ENCODE results near the gene HEBP2. TPM values are rescaled to one million over a fixed set of nuclear protein-coding genes. Genes with fewer than 3 reads are reported as not detected.

Gene HEBP2
- total RNA-seq, 1 donor from 2014 or later: 18.9 TPM

GRCh38 chr6:138432063-138432356 lies 28.0 kb downstream of the HEBP2 start:
- DNase-seq (ENCODE audit: low spot score): no peak
- Mint-ChIP-seq H3K27ac (no peak overlapping the region), H3K27me3 (ENCODE audit: insufficient read depth) (peaks cover 1% of the 10 kb centered on the region), H3K9me3 (no peaks in the 10 kb centered on the region), H3K4me3 (no peak overlapping the region), H3K36me3 (ENCODE audit: low read depth) (no peaks in the 10 kb centered on the region), H3K4me1 (ENCODE audit: low read depth) (peaks cover 5% of the 10 kb centered on the region)
- intact Hi-C loops (cut with micrococcal nuclease): no loop called here

DNA sequence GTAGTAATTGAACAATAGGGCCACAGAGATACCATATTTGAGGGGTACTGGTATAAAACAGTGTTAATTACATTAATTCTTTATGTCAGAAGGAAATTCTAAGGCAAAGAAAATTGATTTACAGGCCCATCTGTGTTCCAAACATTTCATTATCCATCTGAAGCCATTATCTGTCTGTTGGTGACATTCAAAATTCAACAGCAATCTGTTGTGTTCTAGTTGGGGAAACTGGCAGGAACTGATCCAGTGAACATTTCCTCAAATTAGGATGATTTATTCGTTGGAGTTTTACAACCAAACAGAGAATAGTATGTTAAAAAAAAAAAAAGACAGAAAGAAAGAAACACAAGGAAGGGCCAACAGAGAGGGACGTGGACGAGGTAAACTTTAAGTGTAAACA lies 30.1 kb downstream of the HEBP2 start:
- peaks cover 4% of the 10 kb centered on the region for H3K4me1 Mint-ChIP-seq (ENCODE audit: low read depth)
- no peak overlapping the region for H3K4me3 Mint-ChIP-seq
- intact Hi-C loops (cut with micrococcal nuclease): no loop called here
- no peak for DNase-seq (ENCODE audit: low spot score)
- peaks cover 1% of the 10 kb centered on the region for H3K27me3 Mint-ChIP-seq (ENCODE audit: insufficient read depth)
- H3K36me3 Mint-ChIP-seq (ENCODE audit: low read depth): no peaks in the 10 kb centered on the region
- H3K9me3 Mint-ChIP-seq: no peaks in the 10 kb centered on the region
- no peak overlapping the region for H3K27ac Mint-ChIP-seq

GRCh38 chr6:138434925-138435324 lies 30.9 kb downstream of the HEBP2 start:
- peaks cover 1% of the 10 kb centered on the region for H3K27me3 Mint-ChIP-seq (ENCODE audit: insufficient read depth)
- intact Hi-C loops (cut with micrococcal nuclease): no loop called here
- no peaks in the 10 kb centered on the region for H3K36me3 Mint-ChIP-seq (ENCODE audit: low read depth)
- DNase-seq (ENCODE audit: low spot score): no peak
- no peak overlapping the region for H3K4me3 Mint-ChIP-seq
- H3K9me3 Mint-ChIP-seq: no peaks in the 10 kb centered on the region
- H3K4me1 Mint-ChIP-seq (ENCODE audit: low read depth): no peaks in the 10 kb centered on the region
- H3K27ac Mint-ChIP-seq: no peak overlapping the region

- DNase-seq (ENCODE audit: low spot score): no peak
- H3K27ac Mint-ChIP-seq: no peak overlapping the region
- H3K4me1 Mint-ChIP-seq (ENCODE audit: low read depth): no peaks in the 10 kb centered on the region
- no peak overlapping the region for H3K4me3 Mint-ChIP-seq
- H3K27me3 Mint-ChIP-seq (ENCODE audit: insufficient read depth): no peaks in the 10 kb centered on the region
- intact Hi-C loops (cut with micrococcal nuclease): no loop called here
- no peaks in the 10 kb centered on the region for H3K9me3 Mint-ChIP-seq
- H3K36me3 Mint-ChIP-seq (ENCODE audit: low read depth): no peaks in the 10 kb centered on the region
Observed at GRCh38 chr6:138439546-138439945, 35.5 kb downstream of the HEBP2 start.

DNA sequence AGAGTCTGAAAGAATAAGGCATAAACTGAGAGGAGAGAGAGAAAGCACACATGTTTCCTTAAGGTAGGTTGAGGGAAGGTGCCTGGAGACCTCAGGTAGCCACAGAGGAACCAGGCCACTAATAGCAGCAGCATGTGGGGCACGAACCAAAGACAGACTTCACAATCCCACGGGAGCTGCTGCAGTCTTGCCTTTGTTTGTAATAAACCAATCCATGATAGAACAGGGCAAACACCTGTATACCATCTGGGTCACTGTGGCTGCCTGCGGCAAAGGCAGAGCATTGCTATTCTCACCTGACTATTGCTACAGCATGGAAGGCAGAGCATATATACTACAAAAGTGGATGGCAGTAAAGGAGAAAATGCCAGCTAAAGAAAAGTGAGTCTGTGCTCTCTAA lies 36.3 kb downstream of the HEBP2 start:
- Mint-ChIP-seq H3K4me1 (ENCODE audit: low read depth) (no peaks in the 10 kb centered on the region), H3K27ac (no peak overlapping the region), H3K36me3 (ENCODE audit: low read depth) (no peaks in the 10 kb centered on the region), H3K27me3 (ENCODE audit: insufficient read depth) (no peaks in the 10 kb centered on the region), H3K4me3 (no peak overlapping the region), H3K9me3 (no peaks in the 10 kb centered on the region)
- DNase-seq (ENCODE audit: low spot score): no peak
- intact Hi-C loops (cut with micrococcal nuclease): no loop called here

DNA sequence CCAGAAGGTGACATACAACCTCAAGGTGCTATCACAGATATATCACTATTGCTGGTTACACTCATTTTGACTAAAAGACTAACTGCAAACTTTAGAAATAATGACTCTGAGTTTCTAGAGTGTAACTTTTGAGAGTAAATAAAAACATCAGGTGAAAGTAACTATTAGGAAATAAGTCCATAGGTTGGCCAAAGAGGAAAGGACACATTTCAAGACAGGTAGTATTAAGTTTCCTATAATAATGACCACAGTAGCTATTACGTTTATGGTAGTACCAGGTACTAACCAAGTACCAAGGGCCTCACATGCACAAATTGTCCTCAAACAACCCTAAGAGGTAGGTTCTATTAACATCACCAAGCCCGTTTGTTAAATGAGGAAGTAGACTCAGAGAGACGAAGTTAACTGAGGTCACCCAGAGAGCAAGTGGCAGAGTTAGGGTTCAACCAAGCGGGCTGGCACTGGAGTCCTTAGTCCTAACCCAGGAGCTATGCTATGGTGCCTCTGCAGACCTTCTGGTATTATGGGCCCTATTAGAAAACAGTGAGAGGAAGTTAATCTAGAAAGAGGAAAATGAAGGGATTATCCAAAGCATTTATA lies 36.8 kb downstream of the HEBP2 start:
- Mint-ChIP-seq H3K4me3 (no peak overlapping the region), H3K9me3 (no peaks in the 10 kb centered on the region), H3K27ac (no peak overlapping the region), H3K36me3 (ENCODE audit: low read depth) (no peaks in the 10 kb centered on the region), H3K4me1 (ENCODE audit: low read depth) (no peaks in the 10 kb centered on the region), H3K27me3 (ENCODE audit: insufficient read depth) (no peaks in the 10 kb centered on the region)
- intact Hi-C loops (cut with micrococcal nuclease): no loop called here
- no peak for DNase-seq (ENCODE audit: low spot score)

DNA sequence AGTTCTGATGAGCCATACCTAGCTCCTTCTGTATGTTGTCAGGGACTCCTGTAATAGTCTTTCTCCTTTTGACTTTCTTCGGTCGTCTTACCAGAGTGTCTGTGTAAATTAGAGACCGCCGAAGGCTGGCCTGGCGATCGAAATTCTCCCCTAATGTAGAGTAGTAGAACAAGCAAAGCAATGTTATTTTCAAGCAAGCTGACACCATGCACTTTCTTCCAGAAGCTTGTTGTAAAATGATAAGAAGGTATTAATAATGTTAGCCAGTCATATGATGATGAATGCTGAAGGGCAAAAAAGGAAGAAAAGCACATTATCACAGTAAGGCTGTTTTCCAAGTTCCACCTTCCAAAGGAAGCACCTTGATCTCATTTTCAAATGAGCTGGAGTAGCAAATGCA lies 37.9 kb downstream of the HEBP2 start:
- intact Hi-C loops (cut with micrococcal nuclease): no loop called here
- peaks cover 3% of the 10 kb centered on the region for H3K27me3 Mint-ChIP-seq (ENCODE audit: insufficient read depth)
- H3K9me3 Mint-ChIP-seq: no peaks in the 10 kb centered on the region
- no peaks in the 10 kb centered on the region for H3K36me3 Mint-ChIP-seq (ENCODE audit: low read depth)
- H3K4me1 Mint-ChIP-seq (ENCODE audit: low read depth): no peaks in the 10 kb centered on the region
- DNase-seq (ENCODE audit: low spot score): no peak
- H3K4me3 Mint-ChIP-seq: no peak overlapping the region
- no peak overlapping the region for H3K27ac Mint-ChIP-seq

DNA sequence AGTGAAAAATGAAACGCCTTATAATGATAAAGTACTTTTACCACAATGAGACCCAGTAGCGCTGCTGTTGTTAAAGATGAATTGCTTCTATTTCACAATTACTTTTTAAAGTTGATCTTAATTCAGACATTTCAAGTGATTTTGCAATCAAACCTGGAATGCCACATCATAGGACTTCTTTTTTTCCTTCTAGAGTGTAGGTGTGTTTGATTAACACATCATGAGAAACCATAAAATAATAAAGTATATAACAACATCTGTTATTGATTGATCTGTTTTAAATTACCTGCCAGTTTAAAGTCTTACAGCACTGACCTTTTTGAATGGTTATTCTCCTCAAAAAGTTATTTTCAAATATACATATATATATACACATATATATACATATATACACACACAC lies 38.6 kb downstream of the HEBP2 start:
- no peak overlapping the region for H3K27ac Mint-ChIP-seq
- no peak overlapping the region for H3K4me3 Mint-ChIP-seq
- H3K36me3 Mint-ChIP-seq (ENCODE audit: low read depth): no peaks in the 10 kb centered on the region
- intact Hi-C loops (cut with micrococcal nuclease): no loop called here
- peaks cover 3% of the 10 kb centered on the region for H3K27me3 Mint-ChIP-seq (ENCODE audit: insufficient read depth)
- no peaks in the 10 kb centered on the region for H3K4me1 Mint-ChIP-seq (ENCODE audit: low read depth)
- H3K9me3 Mint-ChIP-seq: no peaks in the 10 kb centered on the region
- no peak for DNase-seq (ENCODE audit: low spot score)

DNA sequence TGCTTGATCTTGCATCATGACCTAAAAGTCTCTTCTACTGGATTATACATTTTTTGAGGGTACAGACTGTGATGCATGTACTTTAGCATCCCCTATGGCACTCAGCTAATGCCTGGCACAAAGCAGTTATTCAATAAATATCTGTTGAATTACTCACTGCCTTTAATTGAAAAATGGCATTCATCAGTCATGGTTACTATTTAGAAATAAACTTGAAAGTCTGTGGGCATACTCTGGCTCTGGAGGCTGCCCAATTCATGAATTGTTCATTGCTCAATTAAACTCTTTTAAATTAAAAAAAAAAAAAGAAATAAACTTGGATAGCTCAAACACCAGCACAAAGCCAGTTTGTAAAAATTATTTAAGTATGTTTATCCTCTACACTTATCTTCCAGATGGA lies 40.0 kb downstream of the HEBP2 start:
- intact Hi-C loops (cut with micrococcal nuclease): no loop called here
- Mint-ChIP-seq H3K27ac (no peak overlapping the region), H3K27me3 (ENCODE audit: insufficient read depth) (peaks cover 3% of the 10 kb centered on the region), H3K4me1 (ENCODE audit: low read depth) (no peaks in the 10 kb centered on the region), H3K4me3 (no peak overlapping the region), H3K36me3 (ENCODE audit: low read depth) (no peaks in the 10 kb centered on the region), H3K9me3 (no peaks in the 10 kb centered on the region)
- no peak for DNase-seq (ENCODE audit: low spot score)

- Mint-ChIP-seq H3K27me3 (ENCODE audit: insufficient read depth) (peaks cover 3% of the 10 kb centered on the region), H3K27ac (no peak overlapping the region), H3K9me3 (no peaks in the 10 kb centered on the region), H3K36me3 (ENCODE audit: low read depth) (no peaks in the 10 kb centered on the region), H3K4me1 (ENCODE audit: low read depth) (no peaks in the 10 kb centered on the region), H3K4me3 (no peak overlapping the region)
- no peak for DNase-seq (ENCODE audit: low spot score)
- intact Hi-C loops (cut with micrococcal nuclease): no loop called here
Observed at GRCh38 chr6:138446821-138447220, 42.8 kb downstream of the HEBP2 start.

DNA sequence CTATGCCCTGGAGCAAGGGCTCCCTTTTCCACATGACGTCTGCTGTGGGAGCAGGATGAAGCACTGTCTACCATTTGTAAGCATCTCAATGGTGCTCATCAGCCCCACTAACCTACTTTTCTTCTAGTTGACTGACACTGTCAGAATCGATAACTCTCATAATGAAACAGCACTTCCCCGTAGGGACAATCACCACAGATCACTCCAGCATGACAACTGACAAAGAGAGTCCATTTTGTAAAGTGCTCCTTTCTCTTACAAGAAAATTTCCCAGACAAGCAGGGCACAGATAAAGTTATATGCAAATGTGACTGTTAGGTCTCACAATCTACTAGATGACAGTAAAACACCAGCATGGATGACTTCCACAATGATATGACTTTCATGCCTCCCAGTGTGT lies 46.4 kb downstream of the HEBP2 start:
- intact Hi-C loops (cut with micrococcal nuclease): no loop called here
- H3K4me1 Mint-ChIP-seq (ENCODE audit: low read depth): peaks cover 10% of the 10 kb centered on the region
- no peak overlapping the region for H3K4me3 Mint-ChIP-seq
- H3K36me3 Mint-ChIP-seq (ENCODE audit: low read depth): no peaks in the 10 kb centered on the region
- no peaks in the 10 kb centered on the region for H3K9me3 Mint-ChIP-seq
- no peak for DNase-seq (ENCODE audit: low spot score)
- H3K27ac Mint-ChIP-seq: no peak overlapping the region
- peaks cover 3% of the 10 kb centered on the region for H3K27me3 Mint-ChIP-seq (ENCODE audit: insufficient read depth)

DNA sequence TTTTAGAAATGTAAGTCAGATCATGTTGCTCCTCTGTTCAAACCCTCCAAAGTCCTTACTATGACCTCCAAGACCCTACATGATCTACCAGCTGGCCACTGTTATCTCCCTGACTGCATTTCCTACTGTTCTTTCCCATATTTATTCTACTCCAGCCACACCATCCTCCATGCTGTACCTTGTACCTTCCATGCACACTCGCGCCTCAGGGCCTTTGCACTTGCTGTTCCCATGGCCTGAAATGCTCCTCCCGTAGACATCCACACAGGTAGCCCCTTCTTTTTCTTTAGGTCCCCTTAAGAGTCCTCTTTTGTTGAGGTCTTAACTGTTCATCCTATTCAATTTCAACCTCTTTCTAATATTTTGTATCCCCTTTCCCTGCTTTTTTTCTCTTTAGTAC lies 47.0 kb downstream of the HEBP2 start:
- H3K4me3 Mint-ChIP-seq: no peak overlapping the region
- H3K36me3 Mint-ChIP-seq (ENCODE audit: low read depth): no peaks in the 10 kb centered on the region
- H3K27ac Mint-ChIP-seq: no peak overlapping the region
- intact Hi-C loops (cut with micrococcal nuclease): no loop called here
- H3K4me1 Mint-ChIP-seq (ENCODE audit: low read depth): peaks cover 16% of the 10 kb centered on the region
- no peaks in the 10 kb centered on the region for H3K9me3 Mint-ChIP-seq
- no peak for DNase-seq (ENCODE audit: low spot score)
- H3K27me3 Mint-ChIP-seq (ENCODE audit: insufficient read depth): peaks cover 3% of the 10 kb centered on the region

- H3K4me3 Mint-ChIP-seq: peak overlapping the region; percentile 6
- intact Hi-C loops (cut with micrococcal nuclease): loop anchor here (1.0 to 2.0 kb wide), 2 partner anchors 44 to 138 kb away; no protein-coding TSS in a partner anchor
- H3K27ac Mint-ChIP-seq: peak overlapping the region; percentile 53
- peak; percentile 46 for DNase-seq (ENCODE audit: low spot score)
- no peaks in the 10 kb centered on the region for H3K9me3 Mint-ChIP-seq
- no peaks in the 10 kb centered on the region for H3K36me3 Mint-ChIP-seq (ENCODE audit: low read depth)
- H3K4me1 Mint-ChIP-seq (ENCODE audit: low read depth): peaks cover 22% of the 10 kb centered on the region
- H3K27me3 Mint-ChIP-seq (ENCODE audit: insufficient read depth): no peaks in the 10 kb centered on the region
Observed at GRCh38 chr6:138454981-138455706, 51.1 kb downstream of the HEBP2 start.
